ENCODE data around the gene ZGPAT.

DNA sequence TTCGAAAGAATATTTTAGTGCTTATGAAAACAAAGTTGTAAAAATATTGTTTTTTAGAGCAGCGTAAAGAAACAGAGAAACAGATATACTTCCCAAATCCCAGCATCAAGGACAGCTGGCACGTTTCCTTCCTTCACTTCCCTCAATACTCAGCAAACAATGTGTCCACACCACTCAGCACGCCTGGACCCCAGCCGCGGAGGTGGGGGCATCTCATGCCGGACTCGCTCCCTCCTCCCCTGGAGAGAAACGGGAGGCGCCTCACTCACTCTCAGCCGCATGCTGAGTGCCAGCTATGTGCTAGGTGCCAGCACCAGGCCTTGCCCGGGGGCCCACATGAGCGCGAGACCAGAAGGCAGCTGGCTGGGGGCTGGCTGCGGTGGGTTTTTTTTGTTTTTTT lies 66.5 kb downstream of the ZGPAT start:
- TF ChIP-seq EZH2 (IDR thresholded peaks at IDR 0.05), result no peak
- no peak for TF ChIP-seq POLR2AphosphoS5 (IDR thresholded peaks at IDR 0.05; ENCODE audit: borderline replicate concordance, low read depth, low read length)

All from SK-N-MC (cell line).